Smooth muscle cell (in vitro differentiated cells): Measurements from ENCODE around the gene IL1R2. TPM values are rescaled to one million over a fixed set of nuclear protein-coding genes. Genes with fewer than 3 reads are reported as not detected.

Experiments used
- DNase-seq: peaks from one replicate; lab custom pipeline; 2025; ENCODE audit not compliant: unreplicated experiment; lab: John Stamatoyannopoulos, UW
- H2AFZ ChIP-seq: fragments of 200-600 bp; sonication (generic); 2 replicates; pipeline ENCODE4 v1.6.0; 2016; ENCODE audit warnings: antibody characterized with exemption, low read depth, mild to moderate bottlenecking
- H3F3A ChIP-seq: fragments of 200-600 bp; sonication (generic); 2 replicates; pipeline ENCODE4 v1.6.0; 2017; ENCODE audit warnings: antibody characterized with exemption, low read depth
- H3K27ac ChIP-seq: fragments of 200-600 bp; sonication (generic); 2 replicates; pipeline ENCODE4 v1.5.1; 2016; ENCODE audit warnings: low read depth, mild to moderate bottlenecking
- H3K27me3 ChIP-seq: fragments of 200-600 bp; sonication (generic); 2 replicates; pipeline ENCODE4 v1.6.1; 2016; ENCODE audit warnings: low read depth, mild to moderate bottlenecking
- H3K36me3 ChIP-seq: fragments of 200-600 bp; sonication (generic); 2 replicates; pipeline ENCODE4 v1.5.1; 2016; ENCODE audit warnings: low read depth
- H3K4me1 ChIP-seq: fragments of 200-600 bp; sonication (generic); 2 replicates; pipeline ENCODE4 v1.5.1; 2016; ENCODE audit warnings: low read depth
- H3K4me2 ChIP-seq: fragments of 200-600 bp; sonication (generic); 2 replicates; pipeline ENCODE4 v1.6.0; 2016; ENCODE audit warnings: mild to moderate bottlenecking
- H3K4me3 ChIP-seq: fragments of 200-600 bp; sonication (generic); 2 replicates; pipeline ENCODE4 v1.5.1; 2016; ENCODE audit warnings: mild to moderate bottlenecking
- H3K79me2 ChIP-seq: fragments of 200-600 bp; sonication (generic); 2 replicates; pipeline ENCODE4 v1.6.0; 2016; ENCODE audit warnings: low read depth, mild to moderate bottlenecking
- H3K9ac ChIP-seq: fragments of 200-600 bp; sonication (generic); 2 replicates; pipeline ENCODE4 v1.6.0; 2016; ENCODE audit warnings: low read depth
- H3K9me3 ChIP-seq: fragments of 200-600 bp; sonication (generic); replicated peaks from 2 replicates; pipeline ENCODE4 v1.5.1; 2016; ENCODE audit warnings: low read depth
- H4K20me1 ChIP-seq: fragments of 200-600 bp; sonication (generic); 2 replicates; pipeline ENCODE4 v1.6.0; 2016; ENCODE audit warnings: low read depth
- CTCF ChIP-seq: fragments of 200-600 bp; sonication (generic); IDR thresholded peaks from 2 replicates; pipeline ENCODE4 v1.5.1; 2017; ENCODE audit warnings: borderline replicate concordance, mild to moderate bottlenecking, antibody characterized with exemption; ENCODE audit not compliant: insufficient read depth, poor library complexity, severe bottlenecking
- WGBS: methylation state at CpG from one replicate; pipeline ENCODE4 v1.1.7; 2016; ENCODE audit warnings: low lambda C conversion rate; 5-methylcytosine and 5-hydroxymethylcytosine counted together
- polyA plus RNA-seq: library from polyadenylated mRNA; unstranded; fragments of >200 nt; fragmentation: Nextera tagmentation; extraction: Ambion mirVana; gene quantifications from 2 replicates; pipeline ENCODE4 v1.2.1, GENCODE V29; 2016
- total RNA-seq: library from RNA; depleted of rRNA; stranded (reverse); fragments of >200 nt; gene quantifications from 2 replicates; pipeline ENCODE4 v1.2.3, GENCODE V29; 2014

The IL1R2 gene
- total and polyA plus RNA-seq, 2 experiments from 2014 or later: 0.42 to 4.2 TPM

GRCh38 chr2:102063941-102064678, 72.3 kb downstream of the IL1R2 start:
- H3K4me1 ChIP-seq: peaks cover 5% of the 10 kb centered on the region
- TF ChIP-seq CTCF: no peak
- H3K9ac ChIP-seq: peak overlapping the region; percentile 71
- H2AFZ ChIP-seq: no peak overlapping the region
- H3K79me2 ChIP-seq: no peaks in the 10 kb centered on the region
- H3K27ac ChIP-seq: peak overlapping the region; percentile 95
- peaks cover 38% of the 10 kb centered on the region for H3F3A ChIP-seq
- H3K27me3 ChIP-seq: no peaks in the 10 kb centered on the region
- H3K4me2 ChIP-seq: peak overlapping the region; percentile 78
- H4K20me1 ChIP-seq: no peaks in the 10 kb centered on the region
- WGBS: 15% methylated on average over 9 of the region's 9 CpGs
- H3K4me3 ChIP-seq: no peak overlapping the region
- H3K9me3 ChIP-seq: no peaks in the 10 kb centered on the region
- DNase-seq: peak; percentile 54
- no peaks in the 10 kb centered on the region for H3K36me3 ChIP-seq

GRCh38 chr2:102064679-102065674, 73.2 kb downstream of the IL1R2 start:
- Histone ChIP-seq H3K79me2 (no peaks in the 10 kb centered on the region), H3K4me2 (peak overlapping the region; percentile 78), H3K4me3 (no peak overlapping the region), H4K20me1 (no peaks in the 10 kb centered on the region), H3K27ac (peak overlapping the region; percentile 81), H3K9me3 (no peaks in the 10 kb centered on the region), H3K9ac (no peak overlapping the region), H3K27me3 (no peaks in the 10 kb centered on the region), H3K4me1 (peaks cover 5% of the 10 kb centered on the region), H3K36me3 (no peaks in the 10 kb centered on the region), H2AFZ (no peak overlapping the region), H3F3A (peaks cover 38% of the 10 kb centered on the region)
- DNase-seq: no peak
- no peak for TF ChIP-seq CTCF
- WGBS: 62% methylated on average over 17 of the region's 17 CpGs

- Histone ChIP-seq H4K20me1 (no peaks in the 10 kb centered on the region), H3K4me3 (no peak overlapping the region), H3K4me2 (peak overlapping the region; percentile 78), H3F3A (peaks cover 38% of the 10 kb centered on the region), H3K36me3 (no peaks in the 10 kb centered on the region), H3K9ac (no peak overlapping the region), H3K9me3 (no peaks in the 10 kb centered on the region), H3K27me3 (no peaks in the 10 kb centered on the region), H3K79me2 (no peaks in the 10 kb centered on the region), H3K27ac (peak overlapping the region; percentile 81), H3K4me1 (peaks cover 5% of the 10 kb centered on the region), H2AFZ (no peak overlapping the region)
- TF ChIP-seq CTCF: no peak
- WGBS: 51% methylated on average over 12 of the region's 12 CpGs
- no peak for DNase-seq
Observed at GRCh38 chr2:102065675-102066252, 74.0 kb downstream of the IL1R2 start.
